ENCODE results near the gene KLHL3. TPM values are rescaled to one million over a fixed set of nuclear protein-coding genes. Genes with fewer than 3 reads are reported as not detected.

Gene KLHL3
- total RNA-seq, 6 experiments from 2014 or later: 0.25 to 1.3 (median 0.53) TPM

GRCh38 chr5:137693307-137693950 lies 42.5 kb downstream of the KLHL3 start:
- TF ChIP-seq CTCF (IDR thresholded peaks at IDR 0.05): no peak
- Mint-ChIP-seq H3K36me3 (ENCODE audit: low read depth) (no peaks in the 10 kb centered on the region), H3K27ac (no peak overlapping the region), H3K4me1 (ENCODE audit: low read depth) (peaks cover 4% of the 10 kb centered on the region; the same call in 1 of the 2 replicates), H3K4me3 (no peak overlapping the region), H3K9me3 (no peaks in the 10 kb centered on the region), H3K27me3 (ENCODE audit: insufficient read depth) (peaks cover 13% of the 10 kb centered on the region)
- DNase-seq: no peak

GRCh38 chr5:137689306-137689705 lies 46.6 kb downstream of the KLHL3 start:
- Mint-ChIP-seq H3K36me3 (ENCODE audit: low read depth) (no peaks in the 10 kb centered on the region), H3K27me3 (ENCODE audit: insufficient read depth) (peaks cover 14% of the 10 kb centered on the region), H3K4me1 (ENCODE audit: low read depth) (no peaks in the 10 kb centered on the region), H3K9me3 (no peaks in the 10 kb centered on the region), H3K4me3 (no peak overlapping the region), H3K27ac (no peak overlapping the region)
- no peak for TF ChIP-seq CTCF (IDR thresholded peaks at IDR 0.05)
- no peak for DNase-seq

- Mint-ChIP-seq H3K36me3 (ENCODE audit: low read depth) (no peaks in the 10 kb centered on the region), H3K4me1 (ENCODE audit: low read depth) (no peaks in the 10 kb centered on the region), H3K27me3 (ENCODE audit: insufficient read depth) (peaks cover 9% of the 10 kb centered on the region), H3K27ac (no peak overlapping the region), H3K9me3 (no peaks in the 10 kb centered on the region), H3K4me3 (no peak overlapping the region)
- no peak for TF ChIP-seq CTCF (IDR thresholded peaks at IDR 0.05)
- DNase-seq: no peak
Observed at GRCh38 chr5:137688210-137688840, 47.6 kb downstream of the KLHL3 start.

GRCh38 chr5:137684761-137685160 lies 51.1 kb downstream of the KLHL3 start:
- no peaks in the 10 kb centered on the region for H3K4me1 Mint-ChIP-seq (ENCODE audit: low read depth)
- no peaks in the 10 kb centered on the region for H3K36me3 Mint-ChIP-seq (ENCODE audit: low read depth)
- no peak for TF ChIP-seq CTCF (IDR thresholded peaks at IDR 0.05)
- no peak for DNase-seq
- H3K4me3 Mint-ChIP-seq: no peak overlapping the region
- no peaks in the 10 kb centered on the region for H3K9me3 Mint-ChIP-seq
- H3K27ac Mint-ChIP-seq: no peak overlapping the region
- H3K27me3 Mint-ChIP-seq (ENCODE audit: insufficient read depth): peaks cover 5% of the 10 kb centered on the region

GRCh38 chr5:137681191-137681590 lies 54.7 kb downstream of the KLHL3 start:
- Mint-ChIP-seq H3K4me3 (no peak overlapping the region), H3K9me3 (no peaks in the 10 kb centered on the region), H3K27me3 (ENCODE audit: insufficient read depth) (peaks cover 17% of the 10 kb centered on the region), H3K36me3 (ENCODE audit: low read depth) (no peaks in the 10 kb centered on the region), H3K4me1 (ENCODE audit: low read depth) (no peaks in the 10 kb centered on the region), H3K27ac (no peak overlapping the region)
- no peak for TF ChIP-seq CTCF (IDR thresholded peaks at IDR 0.05)
- DNase-seq: no peak

Measured in HFFc6 (cell line).